HEK293 (cell line): Measurements from ENCODE around the gene UTP14A.

Experiments
- CTCF ChIA-PET: fragments of 350-600 bp; formaldehyde crosslinking; extraction: SDS; loops from one replicate; lab custom pipeline; 2021; ENCODE audit warnings: antibody characterized with exemption; lab: Yijun Ruan, JAX
- POLR2A ChIA-PET: fragments of 300-600 bp; formaldehyde crosslinking; extraction: SDS; loops from one replicate; lab custom pipeline; 2020; ENCODE audit warnings: antibody characterized with exemption, inconsistent platforms; lab: Yijun Ruan, JAX
- H3K27ac ChIP-seq: fragments of 200-500 bp; sonication (Bioruptor generic); 2 replicates; pipeline ENCODE4 v1.5.1; 2014; ENCODE audit warnings: low read depth, low read length, control low read depth, inconsistent platforms; ENCODE audit errors: extremely low read depth
- H3K36me3 ChIP-seq, 2 experiments: fragments of 200-500 bp in 1 of 2; sonication (Bioruptor generic) in 1 of 2; 1 replicate in 1 of 2; 2 replicates in 1 of 2; pipeline ENCODE4 v1.5.1; 2014 to 2017; ENCODE audit warnings: inconsistent platforms in 2 of 2, low read length in 2 of 2; ENCODE audit not compliant: control insufficient read depth in 2 of 2, insufficient read depth in 1 of 2
- H3K4me1 ChIP-seq: fragments of 200-500 bp; sonication (Bioruptor generic); 2 replicates; pipeline ENCODE4 v1.5.1; 2014; ENCODE audit warnings: mild to moderate bottlenecking, low read length, inconsistent platforms; ENCODE audit not compliant: control insufficient read depth, insufficient read depth
- H3K4me3 ChIP-seq: 2 replicates; pipeline ENCODE4 v1.5.1; 2011; ENCODE audit warnings: low read depth, mild to moderate bottlenecking, control low read depth, low read length, moderate library complexity
- H3K9me3 ChIP-seq: fragments of 200-500 bp; sonication (Bioruptor generic); 2 replicates; pipeline ENCODE4 v1.5.1; 2014; ENCODE audit warnings: low read depth, low read length, inconsistent platforms; ENCODE audit not compliant: control insufficient read depth, insufficient read depth
- ATF2 ChIP-seq: fragments of 450-650 bp; formaldehyde crosslinking; IDR thresholded peaks from 2 replicates; pipeline ENCODE4 v1.5.1; 2016; ENCODE audit warnings: missing biosample characterization, missing genetic modification characterization, low read depth
- GLIS1 ChIP-seq: fragments of 450-650 bp; formaldehyde crosslinking; IDR thresholded peaks from 2 replicates; pipeline ENCODE4 v1.5.1; 2016; ENCODE audit warnings: missing biosample characterization, missing genetic modification characterization
- SCRT2 ChIP-seq: fragments of 450-650 bp; formaldehyde crosslinking; IDR thresholded peaks from 2 replicates; pipeline ENCODE4 v1.5.1; 2016; ENCODE audit warnings: missing biosample characterization, missing genetic modification characterization
- ZBTB17 ChIP-seq: fragments of 450-650 bp; formaldehyde crosslinking; IDR thresholded peaks from 2 replicates; pipeline ENCODE4 v1.5.1; 2016; ENCODE audit warnings: missing biosample characterization, missing genetic modification characterization
- ZNF10 ChIP-seq: fragments of 450-650 bp; formaldehyde crosslinking; IDR thresholded peaks from 2 replicates; pipeline ENCODE4 v1.5.1; 2017; ENCODE audit warnings: missing biosample characterization, missing genetic modification characterization
- ZNF335 ChIP-seq: fragments of 450-650 bp; formaldehyde crosslinking; conservative IDR thresholded peaks from 2 replicates; pipeline ENCODE4 v1.5.1; 2016; ENCODE audit warnings: missing biosample characterization, missing genetic modification characterization
- ZNF341 ChIP-seq: fragments of 450-650 bp; formaldehyde crosslinking; IDR thresholded peaks from 2 replicates; pipeline ENCODE4; 2016; ENCODE audit warnings: low read depth, missing biosample characterization, missing genetic modification characterization
- ZNF501 ChIP-seq: fragments of 450-650 bp; formaldehyde crosslinking; IDR thresholded peaks from 2 replicates; pipeline ENCODE4 v1.5.1; 2016; ENCODE audit warnings: missing biosample characterization, missing genetic modification characterization
- ZNF558 ChIP-seq: fragments of 450-650 bp; formaldehyde crosslinking; IDR thresholded peaks from 2 replicates; pipeline ENCODE4 v1.5.1; 2016; ENCODE audit warnings: missing biosample characterization, missing genetic modification characterization
- ZNF654 ChIP-seq: fragments of 450-650 bp; formaldehyde crosslinking; IDR thresholded peaks from 2 replicates; pipeline ENCODE4 v1.5.1; 2016; ENCODE audit warnings: low read depth, missing biosample characterization, missing genetic modification characterization
- ZNF660 ChIP-seq: fragments of 450-650 bp; IDR thresholded peaks from 2 replicates; pipeline ENCODE4 v1.5.1; 2018; ENCODE audit warnings: missing biosample characterization, mild to moderate bottlenecking, missing genetic modification characterization
- TF ChIP-seq, protein P1 (sequence below): fragments of 450-650 bp; formaldehyde crosslinking; IDR thresholded peaks from 2 replicates; pipeline ENCODE4 v1.5.1; 2016; ENCODE audit warnings: missing biosample characterization, missing genetic modification characterization

The UTP14A gene

DNA sequence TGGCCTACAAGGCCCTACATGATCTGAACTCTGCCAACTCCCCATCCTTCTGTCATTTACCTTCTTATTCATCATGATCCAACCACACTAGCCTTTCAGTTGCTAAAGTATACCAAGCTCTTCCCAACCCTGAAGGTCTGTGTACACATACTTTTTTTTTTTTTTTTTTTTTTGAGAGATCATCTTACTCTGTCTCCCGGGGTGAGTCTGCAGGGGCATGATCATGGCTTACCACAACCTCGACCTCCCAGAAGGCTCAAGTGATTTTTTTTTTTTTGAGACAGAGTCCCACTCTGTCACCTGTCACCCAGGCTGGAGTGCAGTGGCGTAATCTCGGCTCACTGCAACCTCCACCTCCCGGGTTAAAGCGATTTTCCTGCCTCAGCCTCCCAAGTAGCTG, 5.9 kb upstream of the UTP14A start:
- Histone ChIP-seq H3K9me3 (no peaks in the 10 kb centered on the region), H3K4me1 (no peaks in the 10 kb centered on the region), H3K27ac (no peak overlapping the region), H3K4me3 (no peak overlapping the region)
- POLR2A ChIA-PET: no interaction called here
- TF ChIP-seq ATF2 (tag by site-specific recombination): no peak
- peak; percentile 79 for TF ChIP-seq GLIS1 (tag by site-specific recombination)
- TF ChIP-seq, all 188 proteins: peak for 1
- H3K36me3 ChIP-seq: no peaks in the 10 kb centered on the region; a peak in 1 of 3 replicates
- CTCF ChIA-PET: interaction anchor here (0.5 to 0.7 kb wide), 2 partner anchors 10 to 173 kb away, joined by 3 to 8 read pairs; no protein-coding TSS in a partner anchor

DNA sequence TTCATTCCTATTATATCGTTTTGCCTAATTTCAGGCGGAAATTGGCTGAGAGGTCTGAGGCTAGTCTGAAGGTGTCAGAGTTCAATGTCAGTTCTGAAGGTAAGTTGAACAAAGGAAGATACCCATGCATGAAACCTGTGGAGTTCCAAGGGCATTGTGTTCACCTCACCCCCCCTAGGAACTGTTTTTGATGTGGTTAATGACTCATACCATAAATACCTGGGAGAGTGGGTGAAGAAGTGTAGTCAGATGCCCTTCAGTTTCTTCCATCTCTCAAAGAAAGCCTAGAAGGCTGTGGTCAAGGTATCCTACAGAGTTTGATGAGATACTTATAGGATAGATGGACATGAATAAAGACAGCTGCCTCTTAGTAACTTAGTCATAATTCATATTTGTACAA, 2.7 kb downstream of the UTP14A start:
- Histone ChIP-seq H3K36me3 (peaks cover 37 to 60% of the 10 kb centered on the region in 2 experiments), H3K4me1 (no peaks in the 10 kb centered on the region), H3K27ac (no peak overlapping the region), H3K9me3 (no peaks in the 10 kb centered on the region), H3K4me3 (no peak overlapping the region)
- ChIA-PET POLR2A (no interaction called here), CTCF (no interaction called here)
- TF ChIP-seq ZNF501 (tag by site-specific recombination) (no peak), SCRT2 (0 out of 2 replicates have a peak, but pooled peaks have one; percentile 19)

GRCh38 chrX:129925305-129926092, 19.5 kb downstream of the UTP14A start:
- TF ChIP-seq ZBTB17 (tag by site-specific recombination) (peak; percentile 44; the same call in 1 of the 2 replicates), ZNF341 (peak; percentile 69), ZNF558 (tag by site-specific recombination) (no peak), ZNF10 (no peak), ZNF335 (no peak), ZNF654 (peak; percentile 74), ZNF660 (tag by site-specific recombination) (peak; percentile 75; the same call in 1 of the 2 replicates), ATF2 (tag by site-specific recombination) (peak; percentile 77)
- TF ChIP-seq, protein P1, sequence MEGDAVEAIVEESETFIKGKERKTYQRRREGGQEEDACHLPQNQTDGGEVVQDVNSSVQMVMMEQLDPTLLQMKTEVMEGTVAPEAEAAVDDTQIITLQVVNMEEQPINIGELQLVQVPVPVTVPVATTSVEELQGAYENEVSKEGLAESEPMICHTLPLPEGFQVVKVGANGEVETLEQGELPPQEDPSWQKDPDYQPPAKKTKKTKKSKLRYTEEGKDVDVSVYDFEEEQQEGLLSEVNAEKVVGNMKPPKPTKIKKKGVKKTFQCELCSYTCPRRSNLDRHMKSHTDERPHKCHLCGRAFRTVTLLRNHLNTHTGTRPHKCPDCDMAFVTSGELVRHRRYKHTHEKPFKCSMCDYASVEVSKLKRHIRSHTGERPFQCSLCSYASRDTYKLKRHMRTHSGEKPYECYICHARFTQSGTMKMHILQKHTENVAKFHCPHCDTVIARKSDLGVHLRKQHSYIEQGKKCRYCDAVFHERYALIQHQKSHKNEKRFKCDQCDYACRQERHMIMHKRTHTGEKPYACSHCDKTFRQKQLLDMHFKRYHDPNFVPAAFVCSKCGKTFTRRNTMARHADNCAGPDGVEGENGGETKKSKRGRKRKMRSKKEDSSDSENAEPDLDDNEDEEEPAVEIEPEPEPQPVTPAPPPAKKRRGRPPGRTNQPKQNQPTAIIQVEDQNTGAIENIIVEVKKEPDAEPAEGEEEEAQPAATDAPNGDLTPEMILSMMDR: peak; percentile 44; the same call in 1 of the 2 replicates
- H3K9me3 ChIP-seq: no peaks in the 10 kb centered on the region
- H3K4me1 ChIP-seq: no peaks in the 10 kb centered on the region
- ChIA-PET CTCF (interaction anchor here (0.6 to 4.7 kb wide), 33 partner anchors 9 to 1995 kb away, joined by 3 to 44 read pairs (median 5); no protein-coding TSS in a partner anchor), POLR2A (interaction anchor here (1.0 to 1.5 kb wide), 6 partner anchors 9 to 135 kb away, joined by 3 to 7 read pairs (median 4); partner anchors contain the start of gene BCORL1)
- peaks cover 23 to 87% of the 10 kb centered on the region in 2 experiments for H3K36me3 ChIP-seq
- H3K27ac ChIP-seq: no peak overlapping the region
- H3K4me3 ChIP-seq: no peak overlapping the region
